Measurements from ENCODE around the gene MAP2K7. TPM values are rescaled to one million over a fixed set of nuclear protein-coding genes. Genes with fewer than 3 reads are reported as not detected.

Gene MAP2K7
- total RNA-seq, 2 donors from 2014 or later: 15.2 to 16.9 TPM

DNA sequence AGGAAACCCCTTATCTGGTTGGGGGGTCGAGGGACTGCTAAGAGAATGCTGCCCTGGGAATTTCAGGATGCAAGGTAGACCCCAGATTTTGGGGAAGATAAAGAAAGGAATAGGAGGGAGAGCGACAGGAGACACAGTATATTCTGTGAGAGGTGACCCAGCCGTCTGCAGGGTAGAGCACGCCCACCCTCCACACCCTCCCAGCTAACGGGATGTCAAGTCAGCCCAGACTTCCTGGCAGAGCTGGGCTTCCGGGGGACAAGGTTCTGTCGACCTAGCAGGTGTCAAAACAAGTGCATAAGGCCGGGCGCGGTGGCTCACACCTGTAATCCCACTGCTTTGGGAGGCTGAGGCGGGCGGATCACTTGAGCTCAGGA lies 28.8 kb upstream of the MAP2K7 start:
- H3K4me1 ChIP-seq (ENCODE audit: control insufficient read depth in 1 of 2, low read depth in 2 of 2): peaks cover 8 to 24% of the 10 kb centered on the region in 2 donors
- peaks cover 6% of the 10 kb centered on the region for H3K27me3 ChIP-seq (replicated peaks; ENCODE audit: insufficient read depth)
- no peak for DNase-seq (ENCODE audit: low spot score)
- TF ChIP-seq, protein P1, sequence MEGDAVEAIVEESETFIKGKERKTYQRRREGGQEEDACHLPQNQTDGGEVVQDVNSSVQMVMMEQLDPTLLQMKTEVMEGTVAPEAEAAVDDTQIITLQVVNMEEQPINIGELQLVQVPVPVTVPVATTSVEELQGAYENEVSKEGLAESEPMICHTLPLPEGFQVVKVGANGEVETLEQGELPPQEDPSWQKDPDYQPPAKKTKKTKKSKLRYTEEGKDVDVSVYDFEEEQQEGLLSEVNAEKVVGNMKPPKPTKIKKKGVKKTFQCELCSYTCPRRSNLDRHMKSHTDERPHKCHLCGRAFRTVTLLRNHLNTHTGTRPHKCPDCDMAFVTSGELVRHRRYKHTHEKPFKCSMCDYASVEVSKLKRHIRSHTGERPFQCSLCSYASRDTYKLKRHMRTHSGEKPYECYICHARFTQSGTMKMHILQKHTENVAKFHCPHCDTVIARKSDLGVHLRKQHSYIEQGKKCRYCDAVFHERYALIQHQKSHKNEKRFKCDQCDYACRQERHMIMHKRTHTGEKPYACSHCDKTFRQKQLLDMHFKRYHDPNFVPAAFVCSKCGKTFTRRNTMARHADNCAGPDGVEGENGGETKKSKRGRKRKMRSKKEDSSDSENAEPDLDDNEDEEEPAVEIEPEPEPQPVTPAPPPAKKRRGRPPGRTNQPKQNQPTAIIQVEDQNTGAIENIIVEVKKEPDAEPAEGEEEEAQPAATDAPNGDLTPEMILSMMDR (IDR thresholded peaks at IDR 0.05): no peak
- ATAC-seq (ENCODE audit: insufficient number of reproducible peaks, low FRiP score, low read depth): no peak
- H3K9me3 ChIP-seq: no peaks in the 10 kb centered on the region
- H3K27ac ChIP-seq: no peak overlapping the region
- H3K4me3 ChIP-seq: no peak overlapping the region
- no peaks in the 10 kb centered on the region for H3K36me3 ChIP-seq

DNA sequence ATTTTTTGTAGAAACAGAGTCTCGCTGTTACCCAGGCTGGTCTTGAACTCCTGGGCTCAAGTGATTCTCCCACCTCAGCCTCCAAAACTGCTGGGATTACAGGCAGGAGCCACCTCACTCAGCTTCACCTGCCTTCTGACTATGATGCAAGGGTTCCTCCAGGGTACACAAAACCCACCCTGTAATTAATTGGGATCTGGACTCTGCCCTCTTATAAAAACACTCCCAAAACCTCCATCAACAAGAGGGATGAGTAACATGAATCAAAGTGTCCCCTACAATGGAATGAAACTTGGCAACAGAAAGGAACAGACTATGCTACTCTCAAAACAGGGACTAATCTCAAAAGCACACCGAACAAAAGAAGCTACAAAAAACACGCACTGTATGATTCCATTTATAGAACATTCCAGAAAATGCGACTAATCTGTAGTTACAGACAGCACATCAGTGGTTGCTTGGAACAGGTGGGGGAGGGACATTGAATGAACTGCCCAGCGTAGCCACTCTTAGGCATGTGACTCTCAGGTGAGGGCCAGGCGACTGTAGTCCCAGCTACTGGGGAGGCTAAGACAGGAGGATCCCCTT lies 26.3 kb upstream of the MAP2K7 start:
- H3K4me1 ChIP-seq (ENCODE audit: control insufficient read depth in 1 of 2, low read depth in 2 of 2): peaks cover 0 to 14% of the 10 kb centered on the region in 2 donors
- H3K27me3 ChIP-seq (replicated peaks; ENCODE audit: insufficient read depth): peaks cover 6% of the 10 kb centered on the region
- no peak overlapping the region for H3K4me3 ChIP-seq
- no peak overlapping the region for H3K27ac ChIP-seq
- ATAC-seq (ENCODE audit: insufficient number of reproducible peaks, low FRiP score, low read depth) (no peak), DNase-seq (ENCODE audit: low spot score) (no peak)
- TF ChIP-seq, protein P1 (IDR thresholded peaks at IDR 0.05): no peak
- no peaks in the 10 kb centered on the region for H3K36me3 ChIP-seq
- H3K9me3 ChIP-seq: no peaks in the 10 kb centered on the region

DNA sequence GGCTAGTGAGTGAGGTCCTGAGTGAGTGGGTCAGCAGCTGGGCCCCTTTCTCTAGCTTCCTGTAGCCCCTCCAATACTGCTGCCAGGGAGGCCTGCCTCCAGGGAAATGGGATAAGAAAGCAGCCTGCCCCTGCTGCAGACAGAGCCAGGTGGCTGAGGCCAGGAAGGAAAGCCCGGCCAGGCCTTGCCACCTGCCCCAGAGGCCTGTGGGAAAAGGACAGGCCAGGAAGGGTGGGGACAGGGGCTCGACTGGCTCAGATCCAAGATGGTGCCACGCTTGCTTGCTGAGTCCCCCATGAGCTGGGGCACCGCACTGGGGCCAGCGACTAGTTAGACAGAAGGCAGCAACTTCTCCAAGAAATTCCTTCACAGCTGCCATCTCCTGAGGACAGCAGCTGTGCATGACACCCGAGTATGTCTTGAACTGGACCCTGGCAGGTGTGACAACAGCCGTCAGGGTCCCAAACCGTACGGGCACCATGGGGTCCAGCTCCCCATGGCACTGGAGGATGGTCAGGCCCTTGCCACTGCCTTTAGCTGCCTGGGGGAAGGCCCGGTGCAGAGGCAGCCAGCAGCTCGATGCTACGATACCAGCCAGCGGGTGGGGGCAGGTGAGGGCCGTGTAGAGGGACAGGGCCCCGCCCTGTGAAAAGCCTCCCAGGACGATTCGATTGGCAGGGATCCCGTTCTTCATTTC lies 24.4 kb upstream of the MAP2K7 start:
- no peak overlapping the region for H3K4me3 ChIP-seq
- no peaks in the 10 kb centered on the region for H3K36me3 ChIP-seq
- no peaks in the 10 kb centered on the region for H3K27me3 ChIP-seq (replicated peaks; ENCODE audit: insufficient read depth)
- ATAC-seq (ENCODE audit: insufficient number of reproducible peaks, low FRiP score, low read depth) (no peak), DNase-seq (ENCODE audit: low spot score) (no peak)
- no peak overlapping the region for H3K27ac ChIP-seq
- H3K9me3 ChIP-seq: no peaks in the 10 kb centered on the region
- peaks cover 0 to 4% of the 10 kb centered on the region in 2 donors for H3K4me1 ChIP-seq (ENCODE audit: control insufficient read depth in 1 of 2, low read depth in 2 of 2)
- TF ChIP-seq, protein P1 (IDR thresholded peaks at IDR 0.05): no peak

DNA sequence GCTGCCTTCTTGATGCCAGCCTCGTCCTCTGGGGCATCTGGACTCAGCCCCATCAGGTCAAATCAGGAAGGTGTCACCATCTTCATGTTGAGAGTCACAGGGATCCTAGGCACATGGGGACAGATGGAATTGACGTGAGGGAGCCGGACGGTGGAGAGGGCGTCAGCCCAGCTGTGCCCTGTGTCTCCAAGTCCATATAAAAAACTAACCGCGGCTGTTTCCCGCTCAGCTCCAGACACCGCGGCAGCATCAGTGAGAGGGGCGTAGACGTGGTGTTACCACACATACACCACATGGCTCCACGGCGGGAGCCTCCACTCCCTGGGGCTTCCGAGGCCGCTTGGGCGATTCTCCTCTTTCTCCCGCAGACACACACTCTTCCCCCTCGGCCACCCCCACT lies 23.8 kb upstream of the MAP2K7 start:
- DNase-seq (ENCODE audit: low spot score) (no peak), ATAC-seq (ENCODE audit: insufficient number of reproducible peaks, low FRiP score, low read depth) (no peak)
- TF ChIP-seq, protein P1 (IDR thresholded peaks at IDR 0.05): no peak

DNA sequence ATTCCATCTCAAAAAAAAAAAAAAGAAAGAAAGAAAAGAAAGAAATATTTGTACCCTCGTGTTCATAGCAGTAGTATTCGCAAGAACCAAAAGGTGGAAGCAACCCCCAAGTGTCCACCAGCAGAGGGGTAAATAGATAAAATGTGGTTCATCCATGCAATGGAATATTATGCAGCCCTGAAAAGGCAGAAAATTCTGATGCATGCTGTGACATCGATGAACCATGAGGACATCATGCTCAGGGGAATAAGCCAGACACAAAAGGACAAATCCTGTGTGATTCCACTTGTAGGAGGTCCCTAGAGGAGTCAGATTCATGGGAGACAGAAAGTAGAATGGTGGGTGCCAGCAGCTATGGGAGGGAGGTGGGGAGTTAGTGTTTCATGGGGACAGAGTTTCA lies 21.8 kb upstream of the MAP2K7 start:
- Histone ChIP-seq H3K36me3 (no peaks in the 10 kb centered on the region), H3K27ac (no peak overlapping the region), H3K27me3 (replicated peaks; ENCODE audit: insufficient read depth) (no peaks in the 10 kb centered on the region), H3K9me3 (no peaks in the 10 kb centered on the region), H3K4me1 (ENCODE audit: control insufficient read depth in 1 of 2, low read depth in 2 of 2) (no peaks in the 10 kb centered on the region), H3K4me3 (no peak overlapping the region)
- TF ChIP-seq, protein P1 (IDR thresholded peaks at IDR 0.05): no peak
- no peak for DNase-seq (ENCODE audit: low spot score)
- ATAC-seq (ENCODE audit: insufficient number of reproducible peaks, low FRiP score, low read depth): no peak

More for the DNA sequence above, 23.8 kb upstream of the MAP2K7 start:
- Histone ChIP-seq H3K27me3 (replicated peaks; ENCODE audit: insufficient read depth) (no peaks in the 10 kb centered on the region), H3K4me3 (no peak overlapping the region), H3K27ac (no peak overlapping the region), H3K4me1 (ENCODE audit: control insufficient read depth in 1 of 2, low read depth in 2 of 2) (no peaks in the 10 kb centered on the region), H3K36me3 (no peaks in the 10 kb centered on the region), H3K9me3 (no peaks in the 10 kb centered on the region)
